MM.1S (cell line): ENCODE data around the gene TRPM2.

Experiments
- DNase-seq: peaks from one replicate; pipeline ENCODE4 v3.0.0-alpha.2; 2015
- H2AFZ ChIP-seq: fragments of 300-600 bp; sonication (generic); 2 replicates; pipeline ENCODE4 v1.6.0; 2016; ENCODE audit warnings: antibody characterized with exemption, low read length
- H3F3A ChIP-seq: fragments of 300-600 bp; sonication (generic); 2 replicates; pipeline ENCODE4 v1.6.1; 2016; ENCODE audit warnings: mild to moderate bottlenecking, antibody characterized with exemption, low read length, moderate library complexity, mixed read lengths; ENCODE audit not compliant: insufficient read depth
- H3K27ac ChIP-seq: fragments of 300-600 bp; sonication (generic); 2 replicates; pipeline ENCODE4 v1.5.1; 2016; ENCODE audit warnings: mild to moderate bottlenecking, low read length
- H3K27me3 ChIP-seq: fragments of 300-600 bp; sonication (generic); replicated peaks from 2 replicates; pipeline ENCODE4 v1.6.0; 2016; ENCODE audit warnings: low read length; ENCODE audit not compliant: insufficient read depth
- H3K36me3 ChIP-seq: fragments of 300-600 bp; sonication (generic); replicated peaks from 2 replicates; pipeline ENCODE4 v1.6.1; 2016; ENCODE audit warnings: mild to moderate bottlenecking, low read length, mixed read lengths; ENCODE audit not compliant: insufficient read depth
- H3K4me1 ChIP-seq: fragments of 300-600 bp; sonication (generic); 2 replicates; pipeline ENCODE4 v1.6.1; 2016; ENCODE audit warnings: low read length, mixed read lengths
- H3K4me2 ChIP-seq: fragments of 300-600 bp; sonication (generic); 2 replicates; pipeline ENCODE4 v1.6.0; 2016; ENCODE audit warnings: low read depth, low read length
- H3K4me3 ChIP-seq: fragments of 300-600 bp; sonication (generic); 2 replicates; pipeline ENCODE4 v1.5.1; 2016; ENCODE audit warnings: low read length, mixed read lengths
- H3K79me2 ChIP-seq: fragments of 300-600 bp; sonication (generic); 2 replicates; pipeline ENCODE4 v1.6.1; 2016; ENCODE audit warnings: mixed run types, low read length, mixed read lengths
- H3K9ac ChIP-seq: fragments of 300-600 bp; sonication (generic); 2 replicates; pipeline ENCODE4 v1.6.1; 2016; ENCODE audit warnings: low read length, mixed read lengths
- H3K9me2 ChIP-seq: fragments of 300-600 bp; sonication (generic); replicated peaks from 2 replicates; pipeline ENCODE4 v1.6.1; 2016; ENCODE audit warnings: mild to moderate bottlenecking, low read length, mixed read lengths; ENCODE audit not compliant: insufficient read depth
- H3K9me3 ChIP-seq: fragments of 300-600 bp; sonication (generic); replicated peaks from 2 replicates; pipeline ENCODE4 v1.6.1; 2016; ENCODE audit warnings: mild to moderate bottlenecking, low read length, mixed read lengths; ENCODE audit not compliant: insufficient read depth
- H4K20me1 ChIP-seq: fragments of 300-600 bp; sonication (generic); 2 replicates; pipeline ENCODE4 v1.6.1; 2016; ENCODE audit warnings: mild to moderate bottlenecking, low read length, moderate library complexity, mixed read lengths; ENCODE audit not compliant: insufficient read depth
- EZH2 ChIP-seq: fragments of 300-600 bp; sonication (generic); optimal IDR thresholded peaks from 2 replicates; pipeline ENCODE3; 2017; ENCODE audit warnings: low read depth, mild to moderate bottlenecking, antibody characterized with exemption, low read length, mixed read lengths
- EZH2phosphoT487 ChIP-seq: fragments of 300-600 bp; sonication (generic); IDR thresholded peaks from 2 replicates; pipeline ENCODE4 v1.6.1; 2018; ENCODE audit warnings: antibody characterized with exemption, low read length
- TF ChIP-seq, protein P1 (sequence below): fragments of 300-600 bp; sonication (generic); IDR thresholded peaks from 2 replicates; pipeline ENCODE4 v1.5.1; 2016; ENCODE audit warnings: antibody characterized with exemption, low read length, mixed read lengths

Gene TRPM2

GRCh38 chr21:44420416-44421205 is 67.2 kb downstream of the TRPM2 start:
- Histone ChIP-seq H2AFZ (no peak overlapping the region), H3K27ac (no peak overlapping the region), H3K9ac (no peak overlapping the region), H3K36me3 (no peaks in the 10 kb centered on the region), H3K9me3 (no peaks in the 10 kb centered on the region), H3K4me3 (no peak overlapping the region), H3K27me3 (peaks cover 74% of the 10 kb centered on the region), H3K79me2 (no peaks in the 10 kb centered on the region), H3K4me2 (no peak overlapping the region), H3K9me2 (no peaks in the 10 kb centered on the region), H4K20me1 (no peaks in the 10 kb centered on the region), H3K4me1 (no peaks in the 10 kb centered on the region), H3F3A (no peaks in the 10 kb centered on the region)
- TF ChIP-seq EZH2 (no peak), EZH2phosphoT487 (no peak)
- TF ChIP-seq, protein P1, sequence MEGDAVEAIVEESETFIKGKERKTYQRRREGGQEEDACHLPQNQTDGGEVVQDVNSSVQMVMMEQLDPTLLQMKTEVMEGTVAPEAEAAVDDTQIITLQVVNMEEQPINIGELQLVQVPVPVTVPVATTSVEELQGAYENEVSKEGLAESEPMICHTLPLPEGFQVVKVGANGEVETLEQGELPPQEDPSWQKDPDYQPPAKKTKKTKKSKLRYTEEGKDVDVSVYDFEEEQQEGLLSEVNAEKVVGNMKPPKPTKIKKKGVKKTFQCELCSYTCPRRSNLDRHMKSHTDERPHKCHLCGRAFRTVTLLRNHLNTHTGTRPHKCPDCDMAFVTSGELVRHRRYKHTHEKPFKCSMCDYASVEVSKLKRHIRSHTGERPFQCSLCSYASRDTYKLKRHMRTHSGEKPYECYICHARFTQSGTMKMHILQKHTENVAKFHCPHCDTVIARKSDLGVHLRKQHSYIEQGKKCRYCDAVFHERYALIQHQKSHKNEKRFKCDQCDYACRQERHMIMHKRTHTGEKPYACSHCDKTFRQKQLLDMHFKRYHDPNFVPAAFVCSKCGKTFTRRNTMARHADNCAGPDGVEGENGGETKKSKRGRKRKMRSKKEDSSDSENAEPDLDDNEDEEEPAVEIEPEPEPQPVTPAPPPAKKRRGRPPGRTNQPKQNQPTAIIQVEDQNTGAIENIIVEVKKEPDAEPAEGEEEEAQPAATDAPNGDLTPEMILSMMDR = no peak
- DNase-seq = no peak

DNA sequence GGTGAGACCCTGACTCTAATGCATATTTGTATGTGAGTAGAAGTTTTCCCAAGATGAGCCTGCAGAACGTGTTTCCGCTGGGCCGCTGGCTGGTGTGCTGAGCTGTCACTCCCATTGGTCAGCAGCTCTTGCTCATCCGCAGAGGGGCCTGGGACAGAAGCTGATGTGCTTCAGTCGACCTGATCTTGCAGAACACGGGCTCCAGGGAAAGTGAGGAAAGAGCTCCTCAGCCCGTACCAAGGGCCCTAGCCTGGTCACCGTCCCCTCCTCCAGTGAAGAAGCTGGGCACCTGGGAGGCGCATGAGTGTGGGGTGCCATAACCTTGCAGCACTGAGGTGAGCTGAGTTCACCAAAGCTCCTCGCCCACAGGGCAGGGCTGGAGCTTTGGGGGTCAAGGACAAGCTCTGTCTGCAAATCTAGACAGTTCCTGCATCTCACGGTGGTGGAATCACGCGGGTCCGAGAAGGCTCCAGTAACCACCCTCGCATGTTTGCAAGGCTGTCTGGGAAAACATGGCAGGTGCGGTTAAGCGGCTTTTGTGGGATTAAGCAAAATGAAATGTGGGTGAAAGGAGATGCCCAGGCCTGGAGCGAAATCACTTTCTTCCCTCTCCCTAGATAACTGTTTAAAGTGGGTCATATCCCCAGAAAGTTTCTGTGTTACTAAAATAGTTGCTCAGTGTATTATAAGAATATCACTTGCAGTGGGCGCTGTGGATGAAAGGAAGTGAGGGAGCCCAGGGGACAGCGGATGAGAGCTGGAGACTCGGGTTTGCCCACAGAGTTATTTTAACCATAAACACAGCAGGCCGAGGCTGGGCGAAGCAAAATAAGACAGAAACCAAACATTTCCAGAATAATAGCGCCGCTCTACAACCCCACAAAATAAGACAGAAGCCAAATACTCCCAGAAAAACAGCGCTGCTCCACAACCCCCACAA is 68.8 kb downstream of the TRPM2 start:
- Histone ChIP-seq H3K9me2 (no peaks in the 10 kb centered on the region), H3K4me3 (no peak overlapping the region), H3K27me3 (peaks cover 72% of the 10 kb centered on the region), H3K36me3 (no peaks in the 10 kb centered on the region), H3K4me2 (peak overlapping the region; percentile 1; the same call in 1 of the 2 replicates), H3K27ac (no peak overlapping the region), H3K4me1 (no peaks in the 10 kb centered on the region), H4K20me1 (no peaks in the 10 kb centered on the region), H3K9me3 (no peaks in the 10 kb centered on the region), H3F3A (no peaks in the 10 kb centered on the region), H2AFZ (no peak overlapping the region), H3K9ac (no peak overlapping the region), H3K79me2 (no peaks in the 10 kb centered on the region)
- no peak for DNase-seq
- TF ChIP-seq EZH2 (no peak), EZH2phosphoT487 (no peak)
- TF ChIP-seq, protein P1 = no peak

- Histone ChIP-seq H3K79me2 (no peaks in the 10 kb centered on the region), H4K20me1 (no peaks in the 10 kb centered on the region), H3K9ac (no peak overlapping the region), H3K9me3 (no peaks in the 10 kb centered on the region), H3K9me2 (no peaks in the 10 kb centered on the region), H3K4me3 (peak overlapping the region; percentile 18; the same call in 1 of the 2 replicates), H3K4me2 (peak overlapping the region; percentile 32; the same call in 1 of the 2 replicates), H2AFZ (no peak overlapping the region; the same call in 1 of the 2 replicates), H3K27me3 (peaks cover 65% of the 10 kb centered on the region), H3F3A (peaks cover 6% of the 10 kb centered on the region; the same call in 1 of the 2 replicates), H3K27ac (no peak overlapping the region), H3K36me3 (no peaks in the 10 kb centered on the region), H3K4me1 (no peaks in the 10 kb centered on the region)
- no peak for DNase-seq
- TF ChIP-seq EZH2 (no peak), EZH2phosphoT487 (no peak)
- TF ChIP-seq, protein P1 = no peak
Observed at GRCh38 chr21:44423312-44423821, 69.9 kb downstream of the TRPM2 start.
